Activated T-cell treated with anti-CD3 and anti-CD28 coated beads for 1 hour (primary cell): ENCODE results near the gene RYR2.

Source experiments
- DNase-seq: peaks from one replicate; pipeline ENCODE4 v3.0.0-alpha.2; 2020; ENCODE audit warnings: low read depth

The RYR2 gene

GRCh38 chr1:237032029-237032428, 10.0 kb upstream of the RYR2 start:
- no peak for DNase-seq

GRCh38 chr1:237033061-237033460, 8.9 kb upstream of the RYR2 start:
- DNase-seq, result no peak

- DNase-seq, result no peak
Observed at GRCh38 chr1:237033804-237034203, 8.2 kb upstream of the RYR2 start.

GRCh38 chr1:237035759-237036158, 6.2 kb upstream of the RYR2 start:
- DNase-seq, result no peak

- no peak for DNase-seq
Observed at GRCh38 chr1:237038211-237038610, 3.8 kb upstream of the RYR2 start.

GRCh38 chr1:237040823-237041222, 1.2 kb upstream of the RYR2 start:
- no peak for DNase-seq

GRCh38 chr1:237041461-237041794, 556 bp upstream of the RYR2 start:
- no peak for DNase-seq

GRCh38 chr1:237042526-237042891, 525 bp downstream of the RYR2 start:
- no peak for DNase-seq

GRCh38 chr1:237042892-237043576, 1.1 kb downstream of the RYR2 start:
- DNase-seq, result no peak

GRCh38 chr1:237043846-237044636, 2.1 kb downstream of the RYR2 start:
- DNase-seq, result no peak

GRCh38 chr1:237045278-237046016, 3.5 kb downstream of the RYR2 start:
- DNase-seq, result no peak

GRCh38 chr1:237048803-237049202, 6.8 kb downstream of the RYR2 start:
- DNase-seq, result no peak

GRCh38 chr1:237050185-237050584, 8.2 kb downstream of the RYR2 start:
- DNase-seq, result no peak

- DNase-seq, result no peak
Observed at GRCh38 chr1:237050915-237051314, 8.9 kb downstream of the RYR2 start.

GRCh38 chr1:237054313-237054712, 12.3 kb downstream of the RYR2 start:
- DNase-seq, result no peak

- DNase-seq, result no peak
Observed at GRCh38 chr1:237058470-237058869, 16.5 kb downstream of the RYR2 start.

GRCh38 chr1:237059244-237059643, 17.3 kb downstream of the RYR2 start:
- no peak for DNase-seq

GRCh38 chr1:237062976-237063375, 21.0 kb downstream of the RYR2 start:
- DNase-seq, result no peak

GRCh38 chr1:237065903-237066302, 23.9 kb downstream of the RYR2 start:
- no peak for DNase-seq

- no peak for DNase-seq
Observed at GRCh38 chr1:237070519-237070918, 28.5 kb downstream of the RYR2 start.

- no peak for DNase-seq
Observed at GRCh38 chr1:237071641-237072420, 29.8 kb downstream of the RYR2 start.

- no peak for DNase-seq
Observed at GRCh38 chr1:237074371-237075117, 32.6 kb downstream of the RYR2 start.
